Prostate gland (tissue), 2 donors: ENCODE results near the gene TM4SF18.

Experiments
- POLR2A ChIP-seq: fragments of 450-650 bp; IDR thresholded peaks from one replicate; pipeline ENCODE4 v1.6.1; 2016; ENCODE audit warnings: antibody characterized with exemption, mild to moderate bottlenecking
- TF ChIP-seq, protein P1 (sequence below), 4 experiments: fragments of 200-600 bp in 2 of 4; fragments of 450-650 bp in 2 of 4; sonication (generic) in 2 of 4; IDR thresholded peaks; 1 replicate in 3 of 4; 2 replicates in 1 of 4; pipeline ENCODE4 v1.5.1; 2016 to 2019; ENCODE audit warnings: antibody characterized with exemption in 4 of 4, mild to moderate bottlenecking in 2 of 4, moderate library complexity in 2 of 4

DNA sequence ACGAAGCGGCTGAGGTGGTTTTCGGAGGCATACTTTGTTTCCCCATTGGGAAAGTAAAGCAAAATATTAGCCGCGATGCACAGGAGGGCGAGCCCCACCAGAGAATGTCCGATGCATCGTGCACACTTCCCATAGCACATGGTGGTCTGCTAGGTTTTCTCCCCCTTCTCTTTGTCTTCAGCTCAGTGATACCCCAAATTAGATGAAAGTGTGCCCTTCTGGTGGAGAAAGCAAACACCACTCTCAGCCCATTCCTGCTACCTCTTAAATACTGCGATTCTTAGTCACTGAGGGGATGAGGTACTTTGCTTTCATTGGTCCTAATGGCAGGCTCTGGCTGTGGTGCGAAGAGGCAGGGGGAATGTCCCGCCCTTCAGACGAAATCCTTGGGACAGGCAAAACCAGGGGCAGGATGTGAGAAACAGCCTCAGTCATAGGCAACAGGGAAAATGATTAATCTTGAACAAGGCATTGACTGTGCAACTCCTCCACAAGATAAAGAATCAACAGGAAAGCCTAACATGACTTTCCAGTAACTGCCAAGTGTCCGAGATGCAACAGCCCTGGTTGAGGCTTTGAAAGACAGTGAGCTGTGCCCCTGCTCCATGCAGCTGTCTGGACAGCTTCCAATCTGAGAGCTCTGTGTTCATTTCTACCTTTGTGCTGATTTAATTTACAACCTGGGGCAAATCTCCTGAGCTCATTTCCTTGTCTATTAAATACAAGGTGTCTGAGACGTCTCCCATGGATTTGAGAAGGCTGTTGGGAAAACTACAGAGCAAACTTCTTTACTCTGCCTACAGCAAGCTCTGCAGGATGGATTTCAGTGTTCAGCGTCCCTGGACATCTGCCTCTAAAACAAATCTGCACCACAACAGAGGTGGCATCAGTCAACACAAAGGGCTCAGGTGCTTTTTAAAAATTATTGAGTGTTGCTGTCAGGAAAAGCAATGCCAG lies 44.2 kb upstream of the TM4SF18 start, which contains the start of gene TM4SF1:
- TF ChIP-seq, protein P1, sequence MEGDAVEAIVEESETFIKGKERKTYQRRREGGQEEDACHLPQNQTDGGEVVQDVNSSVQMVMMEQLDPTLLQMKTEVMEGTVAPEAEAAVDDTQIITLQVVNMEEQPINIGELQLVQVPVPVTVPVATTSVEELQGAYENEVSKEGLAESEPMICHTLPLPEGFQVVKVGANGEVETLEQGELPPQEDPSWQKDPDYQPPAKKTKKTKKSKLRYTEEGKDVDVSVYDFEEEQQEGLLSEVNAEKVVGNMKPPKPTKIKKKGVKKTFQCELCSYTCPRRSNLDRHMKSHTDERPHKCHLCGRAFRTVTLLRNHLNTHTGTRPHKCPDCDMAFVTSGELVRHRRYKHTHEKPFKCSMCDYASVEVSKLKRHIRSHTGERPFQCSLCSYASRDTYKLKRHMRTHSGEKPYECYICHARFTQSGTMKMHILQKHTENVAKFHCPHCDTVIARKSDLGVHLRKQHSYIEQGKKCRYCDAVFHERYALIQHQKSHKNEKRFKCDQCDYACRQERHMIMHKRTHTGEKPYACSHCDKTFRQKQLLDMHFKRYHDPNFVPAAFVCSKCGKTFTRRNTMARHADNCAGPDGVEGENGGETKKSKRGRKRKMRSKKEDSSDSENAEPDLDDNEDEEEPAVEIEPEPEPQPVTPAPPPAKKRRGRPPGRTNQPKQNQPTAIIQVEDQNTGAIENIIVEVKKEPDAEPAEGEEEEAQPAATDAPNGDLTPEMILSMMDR (IDR thresholded peaks at IDR 0.05) = peak in 1 of 4 experiments; percentile 29
- TF ChIP-seq POLR2A = peak; percentile 71
